HEK293T (cell line): ENCODE results near the gene C16orf86.

Experiments
- CTCF ChIA-PET: fragments of 350-600 bp; formaldehyde crosslinking; extraction: SDS; loops from one replicate; lab custom pipeline; 2021; ENCODE audit warnings: antibody characterized with exemption, inconsistent platforms; lab: Yijun Ruan, JAX
- POLR2A ChIA-PET: fragments of 350-600 bp; formaldehyde crosslinking; extraction: SDS; loops from one replicate; lab custom pipeline; 2020; ENCODE audit warnings: antibody characterized with exemption, inconsistent platforms; lab: Yijun Ruan, JAX
- DNase-seq: peaks from one replicate; pipeline ENCODE4 v3.0.0; 2012; ENCODE audit warnings: mixed read lengths; ENCODE audit errors: extremely low spot score
- ARNT ChIP-seq: fragments of 450-650 bp; IDR thresholded peaks from 2 replicates; pipeline ENCODE4 v1.6.1; 2017; ENCODE audit warnings: mild to moderate bottlenecking
- BHLHE40 ChIP-seq: fragments of 450-650 bp; IDR thresholded peaks from 2 replicates; pipeline ENCODE4 v1.6.1; 2016; ENCODE audit warnings: mild to moderate bottlenecking, moderate library complexity, borderline replicate concordance
- CTBP1 ChIP-seq: fragments of 450-650 bp; IDR thresholded peaks from 2 replicates; pipeline ENCODE4 v1.6.1; 2016; ENCODE audit warnings: borderline replicate concordance
- ELF4 ChIP-seq: fragments of 450-650 bp; IDR thresholded peaks from 2 replicates; pipeline ENCODE4 v1.6.1; 2017; ENCODE audit warnings: antibody characterized with exemption
- FOXA1 ChIP-seq: fragments of 450-650 bp; IDR thresholded peaks from 2 replicates; pipeline ENCODE4 v1.6.1; 2016; ENCODE audit warnings: mild to moderate bottlenecking
- FOXK2 ChIP-seq: fragments of 450-650 bp; IDR thresholded peaks from 2 replicates; pipeline ENCODE4 v1.6.1; 2016; ENCODE audit warnings: mild to moderate bottlenecking
- FOXM1 ChIP-seq: fragments of 450-650 bp; IDR thresholded peaks from 2 replicates; pipeline ENCODE4 v1.6.1; 2017; ENCODE audit warnings: mild to moderate bottlenecking, borderline replicate concordance
- HDGF ChIP-seq: fragments of 450-650 bp; IDR thresholded peaks from 2 replicates; pipeline ENCODE4 v1.6.1; 2017; ENCODE audit warnings: antibody characterized with exemption, borderline replicate concordance
- L3MBTL2 ChIP-seq: fragments of 450-650 bp; conservative IDR thresholded peaks from 2 replicates; pipeline ENCODE4 v1.6.1; 2016; ENCODE audit warnings: mild to moderate bottlenecking
- LEF1 ChIP-seq: fragments of 450-650 bp; IDR thresholded peaks from 2 replicates; pipeline ENCODE4 v1.6.1; 2017; ENCODE audit warnings: mild to moderate bottlenecking, borderline replicate concordance
- NFRKB ChIP-seq: fragments of 450-650 bp; IDR thresholded peaks from 2 replicates; pipeline ENCODE4 v1.6.1; 2016; ENCODE audit warnings: mild to moderate bottlenecking, moderate library complexity
- SP1 ChIP-seq: fragments of 450-650 bp; IDR thresholded peaks from 2 replicates; pipeline ENCODE4 v1.6.1; 2017
- SUZ12 ChIP-seq: fragments of 450-650 bp; IDR thresholded peaks from 2 replicates; pipeline ENCODE4 v1.6.1; 2016; ENCODE audit warnings: mild to moderate bottlenecking
- TARDBP ChIP-seq: fragments of 450-650 bp; IDR thresholded peaks from 2 replicates; pipeline ENCODE4 v1.6.1; 2016
- ZNF384 ChIP-seq: fragments of 450-650 bp; IDR thresholded peaks from 2 replicates; pipeline ENCODE4 v1.6.1; 2016
- TF ChIP-seq, protein P1 (sequence below): fragments of 450-650 bp; IDR thresholded peaks from 2 replicates; pipeline ENCODE4 v1.6.1; 2016

The C16orf86 gene

DNA sequence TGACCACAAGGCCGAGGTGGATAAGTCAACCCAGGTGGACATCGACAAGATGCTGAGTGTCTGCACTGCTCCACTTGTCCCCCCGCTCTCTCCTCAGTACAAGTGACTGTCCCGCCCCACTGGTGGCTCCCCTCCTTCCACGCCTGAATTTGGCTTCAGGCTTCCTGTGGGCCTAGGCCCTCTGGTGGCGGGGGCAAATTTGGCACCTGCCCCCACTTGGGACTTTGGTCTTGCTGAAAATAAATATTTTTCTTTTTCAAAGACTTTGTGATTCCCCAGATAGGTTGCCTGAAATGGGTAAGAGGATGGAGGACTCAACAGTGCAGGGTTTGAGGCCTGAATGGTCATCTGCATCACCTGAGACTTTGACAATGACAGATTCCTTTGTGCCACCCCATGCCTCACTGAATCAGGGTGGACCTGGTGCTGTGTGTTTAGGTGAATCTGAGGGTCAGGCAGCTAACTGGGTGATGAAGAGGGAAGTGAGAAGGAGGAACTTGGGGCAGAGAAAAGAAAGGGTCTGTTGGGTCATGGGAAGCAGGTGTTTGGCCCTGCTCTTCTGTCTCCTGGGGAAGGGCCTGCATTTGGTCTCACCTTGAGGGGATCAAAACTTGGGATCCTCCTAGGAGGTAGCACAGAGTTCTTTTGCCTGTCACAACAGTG is 2.0 kb downstream of the C16orf86 start:
- ChIA-PET CTCF (interaction anchor here (0.9 to 5.7 kb wide), 2 partner anchors 118 to 148 kb away, joined by 3 to 31 read pairs; no protein-coding TSS in a partner anchor), POLR2A (interaction anchor here (1.3 kb wide), 1 partner anchor 147 kb away, joined by 4 read pairs; no protein-coding TSS in a partner anchor)
- TF ChIP-seq, protein P1, sequence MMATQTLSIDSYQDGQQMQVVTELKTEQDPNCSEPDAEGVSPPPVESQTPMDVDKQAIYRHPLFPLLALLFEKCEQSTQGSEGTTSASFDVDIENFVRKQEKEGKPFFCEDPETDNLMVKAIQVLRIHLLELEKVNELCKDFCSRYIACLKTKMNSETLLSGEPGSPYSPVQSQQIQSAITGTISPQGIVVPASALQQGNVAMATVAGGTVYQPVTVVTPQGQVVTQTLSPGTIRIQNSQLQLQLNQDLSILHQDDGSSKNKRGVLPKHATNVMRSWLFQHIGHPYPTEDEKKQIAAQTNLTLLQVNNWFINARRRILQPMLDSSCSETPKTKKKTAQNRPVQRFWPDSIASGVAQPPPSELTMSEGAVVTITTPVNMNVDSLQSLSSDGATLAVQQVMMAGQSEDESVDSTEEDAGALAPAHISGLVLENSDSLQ: no peak
- TF ChIP-seq FOXK2: no peak
- TF ChIP-seq L3MBTL2: no peak
- TF ChIP-seq HDGF: no peak
- TF ChIP-seq BHLHE40: no peak
- no peak for TF ChIP-seq TARDBP
- TF ChIP-seq ARNT: no peak
- TF ChIP-seq ZNF384: no peak
- no peak for TF ChIP-seq LEF1
- DNase-seq: no peak

DNA sequence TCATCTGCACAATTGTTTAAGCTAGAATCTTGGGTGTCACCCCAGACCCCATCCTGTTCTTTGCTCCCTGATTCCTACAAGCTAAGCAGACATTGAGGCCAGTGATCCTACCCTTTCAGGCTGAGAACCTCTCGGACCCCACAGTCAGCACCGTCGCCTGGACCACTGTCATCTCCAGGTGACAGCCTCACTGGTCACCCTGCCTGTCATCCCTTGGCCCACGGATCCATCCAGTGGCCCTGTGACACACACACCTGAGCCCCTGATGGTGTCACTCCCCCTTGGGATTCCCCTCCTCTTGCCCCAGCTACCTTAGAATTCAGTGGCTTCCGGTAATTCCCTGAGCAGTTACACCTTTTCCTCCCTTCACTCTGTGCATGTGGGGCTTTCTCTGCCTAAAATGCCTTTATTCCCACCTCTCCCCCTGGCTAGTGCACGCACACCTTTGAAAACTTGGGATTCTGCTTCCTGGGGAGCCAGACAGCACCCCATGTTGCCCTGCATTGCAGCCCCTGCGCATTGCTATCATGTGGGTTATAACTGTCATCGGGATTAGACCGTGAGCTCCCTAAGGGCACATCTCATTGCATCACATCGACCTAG is 3.0 kb downstream of the C16orf86 start:
- ChIA-PET CTCF (interaction anchor here (0.9 to 5.7 kb wide), 2 partner anchors 117 to 149 kb away, joined by 3 to 31 read pairs; no protein-coding TSS in a partner anchor), POLR2A (interaction anchor here (0.7 kb wide), 1 partner anchor 164 kb away, joined by 3 read pairs; no protein-coding TSS in a partner anchor)
- no peak for DNase-seq
- TF ChIP-seq BHLHE40: no peak
- no peak for TF ChIP-seq LEF1
- no peak for TF ChIP-seq ELF4
- TF ChIP-seq FOXM1: no peak
- TF ChIP-seq, protein P1: no peak
- TF ChIP-seq SUZ12: no peak
- TF ChIP-seq CTBP1: no peak
- TF ChIP-seq L3MBTL2: no peak
- TF ChIP-seq NFRKB: no peak
- TF ChIP-seq ZNF384: no peak
- TF ChIP-seq HDGF: no peak
- no peak for TF ChIP-seq SP1
- no peak for TF ChIP-seq FOXK2
- TF ChIP-seq FOXA1: no peak
- TF ChIP-seq TARDBP: no peak
- no peak for TF ChIP-seq ARNT

- ChIA-PET CTCF (interaction anchor here (0.6 to 1.5 kb wide), 15 partner anchors 10 to 368 kb away, joined by 3 to 6 read pairs (median 4); partner anchors contain the start of genes ACD, RANBP10 and TSNAXIP1), POLR2A (interaction anchor here (0.9 kb wide), 2 partner anchors 12 to 47 kb away, joined by 4 read pairs; partner anchors contain the start of genes ACD and GFOD2)
- DNase-seq: no peak
- no peak for TF ChIP-seq ARNT
- no peak for TF ChIP-seq HDGF
- TF ChIP-seq SP1: no peak
- TF ChIP-seq FOXA1: no peak
- no peak for TF ChIP-seq TARDBP
- TF ChIP-seq ZNF384: no peak
- no peak for TF ChIP-seq ELF4
- no peak for TF ChIP-seq BHLHE40
- TF ChIP-seq FOXK2: no peak
- no peak for TF ChIP-seq SUZ12
- no peak for TF ChIP-seq FOXM1
- TF ChIP-seq L3MBTL2: no peak
Observed at GRCh38 chr16:67672306-67672705, 5.7 kb downstream of the C16orf86 start.

DNA sequence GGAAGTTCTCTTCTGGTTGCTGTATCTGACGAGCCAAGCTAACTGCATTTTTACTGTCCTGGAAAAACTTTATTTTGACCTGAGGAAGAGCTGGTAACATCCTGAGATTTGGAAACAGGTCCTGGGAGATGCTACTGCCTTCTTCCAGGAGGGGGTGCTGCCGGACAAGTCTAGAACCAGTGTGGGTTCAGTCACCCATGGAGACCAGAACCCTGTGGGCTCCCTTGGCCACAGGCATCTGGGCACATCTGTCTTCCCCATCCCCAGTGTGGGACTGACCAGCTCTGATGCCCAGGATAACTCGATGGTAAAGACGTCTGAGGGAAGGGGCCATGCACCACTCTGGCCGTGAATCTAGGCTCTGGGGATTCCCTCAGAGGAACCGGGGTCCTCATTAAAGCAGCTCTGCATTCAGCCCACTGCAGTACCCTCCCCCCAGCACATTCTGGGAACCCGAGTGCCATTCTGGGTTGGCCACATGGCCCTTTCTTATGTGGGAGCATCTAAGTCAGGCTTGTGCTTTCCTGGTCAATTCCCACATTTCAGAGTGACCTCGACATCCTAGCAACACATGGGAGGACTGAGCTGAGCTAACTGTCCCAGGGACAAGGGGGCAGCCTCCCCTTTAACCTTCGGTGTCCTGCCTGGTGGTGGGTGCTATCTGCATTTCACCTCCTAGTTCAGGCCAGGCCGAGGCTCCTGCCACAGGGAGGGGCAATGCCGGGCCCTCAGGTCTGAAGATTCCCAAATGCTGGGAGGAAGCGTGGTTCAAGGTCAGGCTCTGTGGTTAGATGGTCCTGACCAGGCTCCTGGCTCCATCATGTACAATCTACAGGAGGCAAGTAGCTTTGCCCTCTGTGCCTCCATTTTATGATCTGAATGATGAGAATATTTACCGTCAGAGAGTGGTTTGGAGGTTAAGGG is 6.4 kb downstream of the C16orf86 start:
- CTCF ChIA-PET: interaction anchor here (0.6 to 1.5 kb wide), 16 partner anchors 9 to 368 kb away, joined by 3 to 7 read pairs (median 4); partner anchors contain the start of genes ACD, RANBP10 and TSNAXIP1
- DNase-seq: peak; percentile 74
- POLR2A ChIA-PET: interaction anchor here (0.9 kb wide), 2 partner anchors 13 to 46 kb away, joined by 4 read pairs; partner anchors contain the start of genes ACD and GFOD2
- TF ChIP-seq LEF1 (no peak), BHLHE40 (no peak), FOXM1 (no peak), ZNF384 (no peak), HDGF (no peak), ELF4 (no peak), SP1 (no peak), CTBP1 (no peak), TARDBP (no peak), NFRKB (no peak), FOXA1 (no peak), FOXK2 (no peak)
- TF ChIP-seq, protein P1: no peak
